Amygdala (tissue), 56 donors: Measurements from ENCODE around the gene MCF2L2.

Source experiments
- DNase-seq, 56 donors: peaks; one replicate each; lab custom pipeline; 2025; lab: John Stamatoyannopoulos, UW

Gene MCF2L2

DNA sequence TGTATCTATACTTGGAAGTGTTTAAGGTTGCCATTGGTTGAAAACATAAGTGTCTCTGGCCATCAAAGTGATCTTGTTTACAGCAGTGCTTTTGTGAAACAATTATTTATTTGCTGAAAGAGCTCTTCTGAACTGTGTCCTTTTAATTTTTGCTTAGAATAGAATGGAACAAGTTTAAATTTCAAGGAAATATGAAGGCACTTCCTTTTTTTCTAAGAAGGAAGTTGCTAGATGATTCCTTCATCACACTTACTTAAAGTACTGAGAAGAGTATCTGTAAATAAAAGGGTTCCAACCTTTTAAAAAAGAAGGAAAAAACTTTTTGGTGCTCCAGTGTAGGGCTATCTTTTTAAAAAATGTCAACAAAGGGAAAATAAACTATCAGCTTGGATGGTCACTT, 155.6 kb downstream of the MCF2L2 start:
- no peak for DNase-seq

- no peak for DNase-seq
Measured at GRCh38 chr3:183272142-183272541, 156.3 kb downstream of the MCF2L2 start.

- DNase-seq: no peak
Measured at GRCh38 chr3:183270344-183270743, 158.1 kb downstream of the MCF2L2 start.

DNA sequence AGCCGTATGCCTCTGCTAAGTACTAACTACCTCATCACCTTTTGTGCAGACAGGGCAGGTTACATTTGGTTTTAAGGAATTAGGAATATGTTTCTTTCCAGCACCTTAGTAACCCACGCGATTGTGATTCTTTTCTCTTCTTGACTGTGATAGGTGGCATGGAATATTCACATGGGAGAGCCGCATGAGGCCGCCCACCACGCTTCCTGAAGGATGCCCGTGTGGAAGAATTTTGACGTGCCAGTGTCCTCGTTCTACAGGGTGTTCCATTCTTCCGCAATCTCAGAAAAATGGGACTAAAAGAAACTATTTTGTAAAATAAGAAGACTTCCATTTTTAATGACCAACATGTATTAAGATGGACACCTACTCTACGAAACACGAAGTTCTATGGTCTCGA, 159.1 kb downstream of the MCF2L2 start:
- no peak for DNase-seq

DNA sequence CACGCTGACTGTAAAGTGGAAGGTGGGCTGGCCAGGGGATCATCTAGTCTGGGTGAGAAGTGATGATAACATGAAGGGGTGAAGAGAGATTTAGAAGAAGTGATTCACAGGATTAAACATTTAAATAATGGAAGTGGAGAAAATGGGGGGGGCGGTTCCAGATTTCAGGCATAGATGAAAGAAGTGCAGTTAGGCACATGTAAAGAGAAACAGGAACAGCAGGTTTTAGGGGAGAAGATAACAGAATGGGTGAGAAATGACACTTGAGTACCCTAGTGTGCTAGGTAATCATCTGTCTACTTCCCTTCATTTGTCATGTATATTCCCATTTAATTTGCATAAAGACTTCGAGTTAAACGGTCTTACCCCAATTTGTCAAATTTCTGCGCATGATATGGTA, 160.1 kb downstream of the MCF2L2 start:
- DNase-seq: no peak

DNA sequence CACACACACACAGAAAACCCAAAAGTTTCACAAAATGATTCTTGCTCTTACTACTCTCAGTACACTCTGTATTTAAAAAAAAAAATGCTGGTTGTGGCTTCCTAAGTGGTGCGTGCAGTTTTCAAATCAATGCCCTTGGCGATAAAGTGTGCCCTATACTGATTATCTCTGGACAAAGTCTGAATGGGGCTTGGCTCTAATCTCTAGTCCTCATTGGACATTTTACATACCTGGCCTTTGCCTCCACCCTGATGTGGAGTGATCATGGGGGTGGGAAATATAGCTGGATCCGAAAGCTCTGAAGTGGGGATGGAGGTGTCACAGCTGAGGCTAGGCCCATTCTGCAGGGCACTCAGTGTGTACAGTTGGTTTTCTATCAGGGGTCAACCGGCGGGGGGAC, 161.3 kb downstream of the MCF2L2 start:
- DNase-seq: no peak

DNA sequence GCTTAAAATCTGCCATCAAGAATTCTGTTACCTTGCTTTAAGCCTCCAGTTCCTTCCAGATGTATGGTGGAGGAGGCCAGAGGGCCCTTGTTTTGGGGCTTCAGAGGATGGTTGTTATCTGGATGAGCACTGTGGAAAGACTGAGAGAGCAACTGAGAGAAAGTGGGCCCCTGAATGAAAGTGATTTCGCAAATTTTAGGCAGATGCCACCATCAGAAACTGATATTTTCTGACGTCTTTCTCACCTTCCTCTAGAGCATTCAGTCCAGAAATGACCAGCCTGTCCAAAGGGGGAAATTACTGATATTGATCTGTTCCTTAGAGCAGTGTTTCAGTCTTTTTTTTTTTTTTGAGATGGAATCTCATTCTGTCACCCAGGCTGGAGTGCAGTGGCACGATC, 162.0 kb downstream of the MCF2L2 start:
- no peak for DNase-seq

DNA sequence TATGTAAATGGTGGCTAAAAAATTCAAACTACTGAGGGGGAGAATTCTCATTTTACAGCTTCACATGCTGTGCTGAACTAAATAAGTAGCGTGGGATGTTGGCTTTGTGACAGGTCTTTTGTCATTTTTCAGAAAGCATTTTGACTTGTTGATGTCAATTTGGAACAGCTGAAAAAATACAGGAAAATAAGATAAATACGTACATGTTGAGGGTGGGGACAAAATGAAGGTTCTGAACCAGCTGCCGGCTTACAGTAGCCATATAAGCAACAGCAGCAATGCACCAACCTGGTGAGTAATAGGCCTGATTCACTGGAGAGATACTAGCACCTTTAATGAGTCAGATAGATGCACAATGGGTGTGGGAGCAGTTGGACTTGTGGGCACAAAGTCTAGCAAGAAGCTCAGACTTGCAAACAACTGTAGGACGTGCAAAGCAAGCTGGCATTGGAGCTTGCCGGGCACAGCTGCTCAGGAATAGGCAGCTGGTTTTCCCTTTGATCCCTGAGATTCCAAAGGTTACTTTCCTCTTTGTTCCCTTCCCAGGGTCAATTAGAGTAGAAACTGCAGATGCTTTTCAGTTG, 162.5 kb downstream of the MCF2L2 start:
- peak in 5 of 56 donors; percentile 5 to 40 (median 28) for DNase-seq

DNA sequence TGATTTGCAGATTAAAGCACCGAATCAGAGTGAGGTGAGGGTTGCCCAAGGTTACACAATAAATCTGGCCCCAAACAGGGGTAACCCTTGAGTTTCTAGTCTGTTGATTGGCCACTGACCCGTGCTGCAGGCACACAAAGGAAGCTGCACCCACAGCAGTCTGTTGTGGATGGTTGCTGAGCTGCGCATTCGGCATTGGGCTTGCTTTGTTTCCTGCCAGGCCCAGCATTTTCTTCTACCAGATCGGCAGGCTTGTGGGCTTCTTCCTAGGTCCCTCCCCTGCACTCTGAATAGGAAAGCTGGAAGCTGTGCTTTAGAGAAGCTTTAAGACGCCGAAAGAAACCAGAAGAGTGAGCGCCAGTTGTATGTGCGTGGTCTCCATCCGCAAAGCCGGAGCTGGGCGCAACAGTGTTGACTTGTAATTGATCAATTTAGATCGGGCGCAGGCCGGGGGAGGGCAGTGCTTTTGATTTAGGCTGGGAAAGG, 163.2 kb downstream of the MCF2L2 start:
- DNase-seq: peak in 20 of 56 donors; percentile 7 to 54 (median 28)

DNA sequence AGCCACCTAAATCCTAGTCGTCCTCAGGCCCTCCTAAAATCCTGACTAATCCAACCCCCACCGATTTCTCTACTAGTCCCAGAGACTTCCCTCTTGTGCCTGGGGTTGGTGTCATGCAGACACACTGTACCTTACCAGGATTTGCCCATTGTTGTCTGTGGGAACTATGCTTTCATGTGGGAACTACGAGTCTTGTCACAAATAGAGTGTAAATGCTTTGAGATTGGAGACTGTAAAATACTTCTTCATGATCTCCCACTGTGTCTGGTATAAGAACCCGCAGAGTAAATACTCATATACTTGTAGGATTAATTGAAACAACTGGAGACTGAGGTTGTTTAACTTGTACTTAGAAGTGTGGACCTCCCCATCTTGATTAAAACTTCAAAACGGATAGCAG, 164.2 kb downstream of the MCF2L2 start:
- no peak for DNase-seq

- DNase-seq: no peak
Measured at GRCh38 chr3:183262875-183263378, 165.5 kb downstream of the MCF2L2 start.

- no peak for DNase-seq
Measured at GRCh38 chr3:183261151-183261724, 167.2 kb downstream of the MCF2L2 start.

DNA sequence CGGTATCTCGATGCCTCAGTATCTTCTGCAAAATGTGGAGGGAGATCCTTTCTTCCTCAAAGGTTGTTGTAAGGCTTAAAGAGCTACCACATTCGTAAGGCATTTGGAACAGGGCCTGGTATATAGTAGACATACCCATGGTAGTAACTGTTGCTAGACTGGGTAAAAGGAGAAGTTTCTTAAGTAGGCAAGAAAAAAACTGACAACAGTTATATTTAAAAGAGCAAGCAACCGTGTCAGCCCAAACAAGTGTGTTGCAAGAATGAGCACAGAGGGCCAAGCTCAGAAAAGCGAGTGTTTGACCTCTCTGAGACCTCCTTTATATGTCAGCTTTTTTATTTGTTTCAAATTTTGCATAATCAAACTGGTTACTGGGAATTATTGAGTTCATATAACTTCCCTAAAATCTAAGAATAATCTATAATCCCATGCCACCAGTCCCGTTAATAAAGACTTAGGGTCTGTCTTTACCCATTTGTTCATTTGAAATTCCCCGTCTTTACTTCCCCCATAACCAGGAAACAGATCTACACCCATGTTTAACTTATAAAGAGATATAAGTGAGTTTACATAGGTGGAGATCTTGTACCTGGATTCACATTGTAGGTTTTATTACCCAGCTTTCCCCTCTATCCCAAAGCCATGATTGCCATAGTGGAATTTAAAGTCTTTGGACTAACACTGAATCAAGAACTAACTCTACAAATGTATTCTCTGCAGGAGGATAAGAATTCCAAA, 168.1 kb downstream of the MCF2L2 start:
- DNase-seq: peak in 1 of 56 donors; percentile 24

- no peak for DNase-seq
Measured at GRCh38 chr3:183259621-183260020, 168.8 kb downstream of the MCF2L2 start.

DNA sequence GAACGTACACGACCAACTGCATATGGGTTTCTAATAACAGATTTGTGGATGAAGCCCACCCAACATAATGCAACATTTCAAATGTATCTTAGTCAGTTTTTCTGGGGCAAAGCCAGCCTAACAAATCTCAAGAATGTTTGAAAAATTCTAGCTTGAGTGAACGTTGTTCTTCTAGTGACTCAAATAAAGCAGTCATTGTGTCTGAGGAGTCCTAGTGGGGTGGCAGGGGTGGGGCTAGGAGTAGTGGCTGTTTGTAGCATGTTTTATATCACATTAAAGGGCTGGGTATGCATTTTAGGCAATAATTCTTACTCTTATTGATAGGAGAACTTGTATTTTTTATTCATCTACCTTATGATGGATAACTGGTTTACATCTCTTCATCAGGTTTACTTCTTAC, 169.3 kb downstream of the MCF2L2 start:
- DNase-seq: no peak

DNA sequence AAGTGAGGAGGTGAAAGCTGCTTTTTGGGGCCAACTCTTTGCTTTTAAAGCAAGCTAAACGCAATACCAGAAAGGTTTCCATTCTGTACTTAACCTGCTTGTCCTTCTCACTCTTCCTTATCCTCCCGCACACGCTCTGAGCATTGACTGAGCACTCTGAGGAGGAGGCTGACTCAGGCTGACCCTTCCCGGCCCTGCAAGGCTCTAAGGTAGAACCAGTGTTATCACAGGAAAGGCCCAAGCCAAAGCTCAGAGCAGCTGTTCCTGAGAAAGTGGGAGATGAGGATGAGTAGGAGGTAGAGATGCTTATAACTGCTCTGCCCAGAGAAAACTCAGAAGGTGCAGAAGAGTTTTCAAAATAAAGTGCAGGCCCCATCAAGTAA, 173.1 kb downstream of the MCF2L2 start:
- no peak for DNase-seq

DNA sequence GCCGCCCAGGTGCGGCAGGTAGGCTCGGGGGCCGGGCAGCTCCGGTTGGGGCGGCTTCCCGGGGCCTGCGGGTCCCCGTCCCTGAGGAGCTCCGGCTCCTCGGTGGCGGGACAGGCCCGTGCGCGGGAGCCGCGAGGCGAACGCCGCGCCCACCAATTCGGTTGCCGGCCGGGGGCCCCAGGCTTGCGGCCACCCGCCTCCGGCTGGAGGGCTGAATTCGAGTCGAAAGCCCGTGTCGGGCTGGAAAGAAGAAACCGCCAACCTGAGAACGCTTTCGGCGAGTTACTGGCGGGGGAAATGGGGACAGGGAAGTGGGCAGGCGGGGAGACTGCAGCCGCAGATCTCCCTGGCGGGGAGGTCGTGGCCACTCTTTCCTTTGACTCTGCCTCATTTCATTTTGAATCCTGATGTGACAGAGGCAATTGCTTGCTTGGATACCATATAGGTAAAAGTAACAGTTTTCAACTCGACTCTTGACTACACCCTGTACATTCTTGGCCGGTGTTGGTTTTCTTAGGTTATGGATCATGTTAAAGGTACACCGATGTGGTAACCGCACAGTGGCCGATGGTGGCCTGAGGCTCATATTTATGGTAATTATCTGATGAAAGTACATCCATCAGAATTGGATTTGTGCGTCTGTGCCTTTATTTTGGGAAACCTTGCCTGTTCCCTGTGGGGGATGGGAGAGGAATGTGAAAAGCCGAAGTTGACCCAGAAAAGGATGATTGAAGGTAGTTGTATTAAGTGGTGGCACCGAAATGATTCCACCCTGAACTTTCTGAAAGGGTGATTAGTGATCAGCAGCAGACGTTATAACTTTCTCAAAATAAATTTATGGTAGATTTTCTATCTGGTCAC, 173.7 kb downstream of the MCF2L2 start:
- peak in 1 of 56 donors; percentile 40 for DNase-seq

GRCh38 chr3:183253528-183254486, 174.6 kb downstream of the MCF2L2 start:
- peak in 14 of 56 donors; percentile 11 to 64 (median 42) for DNase-seq

- DNase-seq: peak in 1 of 56 donors; percentile 64
Measured at GRCh38 chr3:183252973-183253527, 175.4 kb downstream of the MCF2L2 start, which contains the start of gene B3GNT5. Gene B3GNT5, plus strand, starts transcription at chr3:183253253. Its CDS starts 16,546 bp downstream, at chr3:183269799.
